Urothelium cell line (cell line): Measurements from ENCODE around the gene TIMM23B.
A peak's percentile ranks its signal among the peaks of the same experiment; 100 is the strongest.
"Not testable (repeated sequence)": the region's sequence is repeated elsewhere in the genome, so short reads cannot be mapped to it uniquely, and the experiment has no call there.

Source experiments
- DNase-seq: peaks from one replicate; pipeline ENCODE4 v3.0.0; 2011; ENCODE audit warnings: low spot score, mixed read lengths
- FAIRE-seq: peaks from 2 replicates; lab custom pipeline; 2011; peaks lifted over from hg19 to GRCh38; lab: Jason Lieb, UNC

TIMM23B gene, protein sequence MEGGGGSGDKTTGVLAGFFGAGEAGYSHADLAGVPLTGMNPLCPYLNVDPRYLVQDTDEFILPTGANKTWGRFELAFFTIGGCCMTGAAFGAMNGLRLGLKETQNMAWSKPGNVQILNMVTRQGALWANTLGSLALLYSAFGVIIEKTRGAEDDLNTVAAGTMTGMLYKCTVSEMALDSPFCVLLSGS

DNA sequence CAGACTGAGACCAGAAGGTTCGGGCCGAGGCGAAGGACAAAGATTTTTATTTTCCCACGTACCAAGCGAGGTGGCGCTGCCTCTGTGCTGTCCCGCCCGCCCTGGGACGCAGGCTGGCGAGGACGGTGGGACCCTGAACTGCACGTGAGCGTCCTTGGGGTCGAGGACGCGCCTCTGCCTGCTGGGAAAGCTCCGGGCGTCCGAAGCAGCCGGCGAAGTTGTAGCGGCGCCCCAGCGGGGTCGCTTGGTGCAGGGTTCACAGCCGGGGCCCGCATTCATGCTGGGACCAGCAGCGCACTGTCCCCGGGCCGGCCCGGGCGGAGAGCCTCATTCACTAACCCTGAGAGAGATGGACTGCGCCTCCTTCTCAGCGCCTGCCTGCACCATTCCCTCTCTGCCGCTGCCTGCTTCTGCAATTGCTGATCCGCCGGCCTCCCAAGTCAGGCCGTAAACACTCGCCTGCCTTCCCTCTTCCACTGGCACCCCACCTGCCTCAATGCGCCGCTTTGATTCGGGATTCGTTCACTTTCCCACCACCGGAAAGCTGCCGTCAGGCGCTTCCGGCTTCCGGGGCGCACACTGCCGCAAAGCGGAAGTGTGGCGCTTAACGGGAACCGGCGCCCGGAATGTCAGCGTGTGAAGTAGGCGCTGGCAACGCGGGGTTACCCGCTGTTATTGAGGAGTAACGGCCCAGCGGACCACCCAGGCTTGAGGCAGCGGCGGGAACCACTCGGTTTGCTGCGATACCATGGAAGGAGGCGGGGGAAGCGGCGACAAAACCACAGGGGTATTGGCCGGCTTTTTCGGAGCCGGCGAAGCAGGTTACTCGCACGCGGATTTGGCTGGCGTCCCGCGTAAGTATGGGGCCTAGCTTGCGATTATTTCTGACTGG lies at the start of gene TIMM23B, which contains the start of gene PARG:
Gene TIMM23B, plus strand, starts transcription at position 607 of the 892 bp plus-strand sequence. Its CDS starts 142 bp downstream, at position 749.
Gene PARG, minus strand, starts transcription at position 581 of the 892 bp plus-strand sequence. Its CDS starts 302 bp downstream, at position 279.
- FAIRE-seq, result peak; percentile 61
- peak; percentile 66 for DNase-seq

DNA sequence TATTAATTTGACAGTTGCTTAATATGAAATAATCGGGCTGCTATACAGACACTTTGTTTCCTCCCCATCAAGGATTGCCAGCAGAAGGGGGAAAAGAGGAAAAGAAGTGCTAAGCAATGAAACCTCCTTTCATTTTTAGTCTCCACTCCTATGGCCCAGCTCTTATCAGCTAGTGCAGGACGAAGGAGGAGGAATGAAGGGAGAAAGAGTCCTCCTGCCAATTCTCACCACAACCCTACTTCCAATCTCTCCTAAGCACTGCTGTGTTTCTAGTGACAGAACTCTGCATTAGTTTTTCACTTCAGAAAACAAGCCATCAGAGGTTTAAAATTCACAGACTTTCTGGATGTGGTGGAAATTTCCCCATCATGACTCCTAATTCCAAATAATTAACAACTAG lies 41.9 kb upstream of the TIMM23B start:
- not testable (repeated sequence) for DNase-seq, FAIRE-seq

DNA sequence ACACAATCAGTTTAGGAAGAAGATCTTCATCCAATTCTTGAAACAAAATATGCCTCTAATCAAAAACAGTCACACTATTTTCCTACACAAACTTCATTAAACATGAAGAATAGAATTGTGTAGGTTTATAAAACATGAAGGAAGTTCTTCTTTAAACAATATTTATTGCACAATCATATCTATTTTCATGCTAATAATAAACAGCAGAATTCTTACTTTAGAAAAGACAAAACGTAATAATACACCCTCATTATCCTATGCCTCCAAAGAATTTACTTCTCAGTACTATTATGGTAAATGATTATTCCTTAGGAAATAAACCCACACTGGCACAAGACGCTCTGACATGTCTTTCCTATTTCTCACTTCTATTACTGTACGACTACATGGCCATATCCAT lies 41.4 kb upstream of the TIMM23B start:
- not testable (repeated sequence) for FAIRE-seq, DNase-seq

DNA sequence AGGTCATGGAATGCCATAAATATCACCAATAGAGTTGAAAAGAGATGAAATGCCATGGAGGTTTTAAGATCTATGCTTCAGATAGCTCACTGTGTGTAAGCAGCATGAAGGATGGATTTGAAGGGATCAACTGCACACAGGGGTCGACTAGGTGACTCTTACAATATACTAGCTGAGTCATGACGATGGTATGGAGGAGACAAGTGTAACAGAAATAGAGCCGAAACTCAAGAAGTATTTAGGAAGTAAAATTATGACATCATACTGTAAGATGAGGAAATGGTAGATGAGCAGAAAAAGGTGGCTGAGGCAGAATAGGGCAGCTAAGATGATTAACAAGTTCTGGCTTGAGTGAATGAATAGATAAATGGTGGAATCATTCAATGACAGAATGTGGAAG lies 38.0 kb upstream of the TIMM23B start:
- DNase-seq, FAIRE-seq: not testable (repeated sequence)

DNA sequence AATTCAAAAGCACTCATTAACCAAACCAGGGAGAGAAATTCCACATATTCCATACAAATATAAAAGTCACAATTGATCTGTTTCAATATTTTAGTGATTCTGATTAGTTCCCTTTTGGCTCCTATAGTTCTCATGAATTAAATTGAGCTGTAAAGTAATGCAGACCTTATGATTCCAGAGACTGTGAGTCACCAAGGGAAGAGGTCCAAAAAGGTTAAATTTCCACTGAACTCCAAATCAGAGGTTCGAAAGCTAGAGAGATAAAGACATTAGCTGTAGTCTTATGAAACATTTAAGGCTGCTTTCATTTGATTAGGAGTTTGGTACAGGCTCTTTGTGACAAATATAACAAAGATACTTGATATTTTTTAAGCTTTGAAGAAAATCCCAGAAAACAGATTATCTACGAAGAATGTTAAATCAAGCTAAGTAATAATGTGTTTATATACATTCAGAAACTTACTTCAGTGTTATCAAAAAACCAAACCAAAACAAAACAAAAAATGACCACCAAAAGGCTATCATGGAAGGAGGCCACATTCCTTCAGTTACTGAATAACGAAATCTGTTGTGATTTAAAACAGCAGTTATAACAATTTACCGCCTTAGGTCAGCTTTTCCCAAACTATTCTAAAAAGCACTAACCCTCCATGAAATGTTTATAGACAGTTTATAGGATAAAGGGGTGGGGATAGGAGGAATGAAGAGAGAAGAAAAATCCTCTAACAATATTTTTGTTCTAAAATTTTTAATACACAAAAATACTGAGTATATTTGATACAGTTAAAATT lies 33.4 kb upstream of the TIMM23B start:
- DNase-seq, FAIRE-seq: not testable (repeated sequence)

DNA sequence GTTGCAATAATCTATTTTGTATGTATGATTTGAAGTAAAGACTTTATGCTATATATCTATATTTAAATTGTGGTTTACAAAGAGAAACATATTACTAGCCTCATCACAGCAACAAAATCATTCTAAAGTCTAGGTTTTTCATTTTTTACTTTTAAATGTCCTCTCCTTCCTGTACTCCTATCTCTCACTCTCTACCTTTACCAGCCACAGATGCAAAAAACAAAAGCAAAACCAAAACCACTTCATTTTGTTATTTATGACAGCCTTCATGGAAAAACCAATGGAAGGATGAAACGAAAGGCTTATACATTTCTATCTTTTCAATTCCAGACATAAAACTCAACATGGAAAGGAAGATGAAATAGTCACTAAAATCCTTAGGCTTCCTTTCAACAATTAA lies 31.6 kb upstream of the TIMM23B start:
- not testable (repeated sequence) for FAIRE-seq, DNase-seq

DNA sequence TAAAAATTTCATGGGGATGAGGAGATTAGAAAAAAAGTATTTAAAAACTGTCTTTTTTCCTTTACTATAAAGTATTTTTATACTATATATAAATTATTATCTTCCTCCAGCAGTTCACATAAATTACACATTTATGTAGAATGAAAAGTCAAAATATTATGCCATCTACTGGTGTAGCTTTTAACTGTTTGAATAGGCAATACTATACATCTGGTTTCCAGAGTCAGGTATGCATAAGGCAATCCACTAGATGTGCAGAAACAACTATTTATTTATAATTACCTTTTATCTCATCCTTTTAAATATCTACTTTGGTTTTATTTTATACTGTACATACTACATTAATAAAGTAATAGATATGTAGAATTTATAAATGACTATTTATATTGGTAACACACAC lies 25.4 kb upstream of the TIMM23B start:
- DNase-seq, FAIRE-seq: not testable (repeated sequence)

DNA sequence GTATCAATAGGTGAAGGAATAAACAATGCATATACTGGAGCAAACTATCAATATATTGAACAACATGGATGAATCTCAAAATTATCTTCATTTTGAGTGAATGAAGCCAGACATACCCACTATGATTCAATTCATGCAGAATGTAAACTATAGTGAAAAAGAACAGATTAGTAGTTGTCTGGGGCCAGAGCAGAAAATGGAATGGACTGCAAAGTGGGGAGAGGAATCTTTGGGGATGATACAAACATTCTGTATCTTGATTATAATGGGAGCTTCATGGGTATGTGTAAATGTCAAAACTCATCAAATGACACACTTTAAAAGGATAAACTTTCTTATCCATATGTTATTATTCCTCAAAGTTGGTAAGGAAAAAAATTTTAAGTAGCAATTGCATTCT lies 23.9 kb upstream of the TIMM23B start:
- not testable (repeated sequence) for DNase-seq, FAIRE-seq

DNA sequence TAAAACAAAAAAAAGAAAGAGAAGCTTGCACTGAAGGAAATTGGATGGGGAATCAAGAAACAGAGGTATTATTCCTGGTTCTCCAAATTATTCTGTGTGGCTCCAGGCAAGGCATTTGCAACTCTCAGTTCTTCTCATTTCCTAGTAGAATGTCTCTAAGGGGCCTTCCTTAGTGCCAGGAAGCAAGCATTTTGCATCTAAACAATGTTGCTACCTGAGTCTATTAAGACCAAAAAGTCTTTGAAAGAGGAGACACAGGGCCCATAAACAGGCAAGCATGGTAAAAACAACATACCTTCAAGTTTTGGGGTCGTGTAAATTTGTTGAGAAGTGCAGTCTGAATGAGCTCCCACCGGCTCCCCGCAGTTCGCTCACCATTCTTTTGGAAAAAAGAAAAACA lies 19.8 kb upstream of the TIMM23B start:
- FAIRE-seq, DNase-seq: not testable (repeated sequence)

DNA sequence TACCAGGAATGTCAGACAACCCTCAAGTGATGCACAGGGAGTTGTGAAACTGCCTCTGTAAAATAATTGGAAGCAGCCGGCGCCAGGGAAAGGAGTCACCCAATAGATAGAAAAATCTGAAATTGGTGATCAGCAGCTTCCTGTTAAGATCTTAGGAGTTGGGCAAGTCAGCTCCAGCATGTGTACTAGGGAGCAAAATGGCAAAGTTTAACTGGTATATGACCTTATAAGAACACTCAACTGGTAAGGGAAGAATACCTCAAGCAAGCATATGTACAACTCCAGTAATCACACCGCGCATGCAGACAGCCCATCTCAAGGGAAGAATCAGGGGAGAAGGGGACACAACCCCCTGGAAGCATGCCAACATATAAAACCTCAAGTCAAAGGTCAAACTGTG lies 18.3 kb upstream of the TIMM23B start:
- DNase-seq, FAIRE-seq: not testable (repeated sequence)

DNA sequence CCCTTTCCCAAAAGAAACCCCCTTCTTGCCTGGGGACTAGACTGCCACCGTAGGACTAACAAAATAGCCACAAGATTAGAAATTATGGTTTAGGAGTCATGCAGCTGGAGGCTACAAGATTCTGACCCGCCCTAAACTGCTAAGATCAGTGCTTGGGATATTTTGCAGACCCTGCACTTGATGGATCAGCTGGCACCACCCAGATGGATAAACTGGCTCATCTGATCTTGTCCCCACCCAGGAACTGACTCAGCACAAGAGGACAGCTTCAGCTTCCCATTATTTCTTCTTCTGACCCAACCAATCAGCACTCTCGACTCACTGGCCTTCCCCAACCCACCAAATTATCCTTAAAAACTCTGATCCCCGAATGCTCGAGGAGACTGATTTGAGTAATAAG lies 10.6 kb upstream of the TIMM23B start:
- not testable (repeated sequence) for FAIRE-seq, DNase-seq

DNA sequence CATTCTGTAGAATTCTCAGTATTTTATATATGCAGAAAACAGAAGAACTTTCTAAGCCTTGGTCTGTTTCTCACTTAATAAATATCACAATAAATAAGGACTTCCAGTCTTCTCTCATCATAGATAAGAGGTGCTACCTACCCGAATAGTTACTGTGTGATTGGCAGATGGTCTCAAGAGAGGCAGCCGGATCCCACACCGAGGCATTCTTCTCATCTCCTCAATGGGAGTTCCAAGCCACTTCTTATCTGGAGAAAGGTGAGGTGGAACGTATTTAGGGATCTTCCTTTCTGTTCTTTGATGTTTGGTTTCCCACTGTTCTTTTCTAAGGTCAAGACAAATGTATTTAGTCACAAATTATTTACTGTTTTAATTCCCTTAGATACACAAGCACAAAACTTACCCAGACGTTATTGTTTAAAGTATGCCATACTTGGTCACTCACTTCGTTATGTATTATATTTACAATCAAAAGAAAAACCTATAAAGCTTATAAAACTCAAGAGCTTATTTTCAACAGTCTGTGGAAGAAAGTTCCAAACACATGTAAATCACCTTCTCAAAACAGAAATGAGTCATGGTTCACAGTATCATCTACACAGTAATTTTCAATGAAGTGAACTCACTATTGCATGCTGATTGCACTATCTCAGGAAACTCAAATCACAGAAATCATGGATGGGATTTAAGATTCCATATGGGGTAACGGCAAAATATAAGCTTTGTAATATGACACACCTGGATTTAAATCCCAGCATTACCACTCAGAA lies 9.7 kb upstream of the TIMM23B start:
- FAIRE-seq, result not testable (repeated sequence)

DNA sequence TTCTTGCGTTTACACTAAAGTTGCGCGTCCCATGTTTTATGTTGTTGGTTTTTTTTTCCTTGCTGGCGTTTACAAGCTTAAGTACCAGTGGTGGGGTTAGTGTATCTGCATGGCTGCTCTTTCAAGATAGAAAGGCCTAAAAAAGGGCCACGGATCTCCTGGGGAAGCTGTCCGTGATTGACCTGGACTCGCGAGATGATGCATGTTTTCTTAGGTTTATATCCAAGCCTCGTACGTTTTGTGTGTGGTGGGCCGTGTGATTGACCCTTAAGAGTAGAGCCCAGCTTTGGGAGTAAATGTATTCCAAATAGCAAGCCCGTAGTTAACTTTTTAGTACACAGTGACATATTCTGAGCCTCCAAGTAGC lies 469 bp downstream of the TIMM23B start:
- not testable (repeated sequence) for DNase-seq, FAIRE-seq

More for the DNA sequence above, 9.7 kb upstream of the TIMM23B start:
- not testable (repeated sequence) for DNase-seq

DNA sequence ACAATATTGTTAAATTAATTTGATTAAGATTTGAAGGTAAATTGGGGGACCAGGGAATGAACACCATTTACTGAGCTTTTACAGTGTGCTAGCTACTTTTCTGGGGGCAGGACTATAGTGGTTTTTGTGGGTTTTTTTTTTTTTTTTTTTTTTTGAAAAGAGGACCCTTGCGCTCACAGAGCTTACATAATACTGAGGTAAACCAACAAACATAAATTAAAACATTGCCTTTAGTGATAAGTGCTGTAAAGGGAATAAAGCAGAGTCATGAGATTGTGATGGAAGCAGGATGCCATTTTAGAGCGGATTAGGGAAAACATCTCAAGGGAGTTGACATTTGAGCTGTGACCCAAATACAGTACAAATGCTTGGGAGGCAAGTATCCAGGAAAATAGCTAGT lies 1.8 kb downstream of the TIMM23B start:
- not testable (repeated sequence) for DNase-seq, FAIRE-seq

DNA sequence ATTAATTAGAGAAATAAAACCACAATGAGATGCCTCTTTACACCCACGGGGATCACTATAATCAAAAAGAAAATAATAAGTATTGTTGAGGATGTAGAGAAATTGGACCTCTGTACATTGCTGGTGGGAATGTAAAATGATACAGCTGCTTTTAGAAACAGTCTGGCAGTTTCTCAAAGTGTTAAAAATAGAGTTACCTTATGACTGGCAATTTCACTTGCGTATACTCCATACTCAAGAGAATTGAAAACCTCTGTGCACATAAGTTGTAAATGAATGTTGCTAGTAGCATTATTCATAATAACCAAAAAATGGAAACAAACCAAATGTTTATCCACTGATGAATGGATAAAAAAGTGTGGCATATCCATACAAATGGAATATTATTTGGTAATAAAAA lies 6.3 kb downstream of the TIMM23B start:
- DNase-seq, FAIRE-seq: not testable (repeated sequence)

DNA sequence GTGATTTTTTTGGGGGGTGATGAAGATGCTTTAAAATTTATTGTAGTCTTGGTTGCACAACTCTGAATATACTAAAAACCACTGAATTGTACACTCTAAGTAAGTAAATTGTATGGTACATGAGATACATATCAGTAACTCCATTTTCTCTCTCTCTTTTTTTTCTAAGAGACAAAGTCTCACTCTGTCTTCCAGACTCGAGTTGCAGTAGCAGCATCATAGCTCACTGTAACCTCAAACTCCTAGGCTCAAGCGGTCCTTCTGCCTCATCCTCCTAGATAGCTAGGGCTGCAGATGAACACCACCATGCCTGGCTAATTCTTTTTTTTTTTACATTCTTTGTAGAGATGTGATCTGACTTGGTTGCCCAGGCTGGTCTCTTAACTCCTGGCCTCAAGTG lies 6.9 kb downstream of the TIMM23B start:
- DNase-seq, FAIRE-seq: not testable (repeated sequence)

DNA sequence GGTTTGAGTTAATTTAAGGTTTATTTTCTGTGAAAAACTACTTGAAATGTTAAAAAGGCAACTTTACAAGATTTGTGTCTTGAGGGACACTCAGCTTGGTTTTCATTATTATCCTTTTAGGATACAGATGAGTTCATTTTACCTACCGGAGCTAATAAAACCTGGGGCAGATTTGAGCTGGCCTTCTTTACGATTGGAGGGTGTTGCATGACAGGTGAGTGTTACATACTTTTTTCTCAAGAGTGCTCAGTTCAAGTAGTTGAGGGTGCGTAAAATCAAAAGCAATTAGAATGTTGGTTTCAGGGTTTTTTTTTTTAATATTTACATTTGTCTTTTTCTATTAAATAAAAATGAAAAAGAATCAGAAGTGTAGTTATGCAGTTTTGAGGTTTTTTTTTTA lies 10.2 kb downstream of the TIMM23B start:
- not testable (repeated sequence) for FAIRE-seq, DNase-seq

DNA sequence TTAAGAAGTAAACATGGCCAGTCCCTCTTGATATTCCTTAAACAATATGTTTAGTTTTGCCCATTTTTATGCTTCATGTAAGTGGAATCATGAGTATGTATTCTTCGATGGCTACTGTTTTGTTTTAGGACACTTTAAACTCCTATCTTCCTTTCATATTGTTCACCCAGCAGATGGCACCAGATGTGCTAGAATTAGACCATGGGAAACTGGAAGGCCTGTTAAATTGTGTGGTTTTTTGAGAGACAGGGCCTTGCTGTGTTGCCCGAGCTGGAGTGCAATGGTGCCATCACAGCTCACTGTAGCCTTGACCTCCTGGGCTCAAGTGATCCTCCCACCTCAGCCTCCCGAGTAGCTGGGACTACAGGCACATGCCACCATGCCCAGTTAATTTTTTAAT lies 11.3 kb downstream of the TIMM23B start:
- DNase-seq, FAIRE-seq: not testable (repeated sequence)

DNA sequence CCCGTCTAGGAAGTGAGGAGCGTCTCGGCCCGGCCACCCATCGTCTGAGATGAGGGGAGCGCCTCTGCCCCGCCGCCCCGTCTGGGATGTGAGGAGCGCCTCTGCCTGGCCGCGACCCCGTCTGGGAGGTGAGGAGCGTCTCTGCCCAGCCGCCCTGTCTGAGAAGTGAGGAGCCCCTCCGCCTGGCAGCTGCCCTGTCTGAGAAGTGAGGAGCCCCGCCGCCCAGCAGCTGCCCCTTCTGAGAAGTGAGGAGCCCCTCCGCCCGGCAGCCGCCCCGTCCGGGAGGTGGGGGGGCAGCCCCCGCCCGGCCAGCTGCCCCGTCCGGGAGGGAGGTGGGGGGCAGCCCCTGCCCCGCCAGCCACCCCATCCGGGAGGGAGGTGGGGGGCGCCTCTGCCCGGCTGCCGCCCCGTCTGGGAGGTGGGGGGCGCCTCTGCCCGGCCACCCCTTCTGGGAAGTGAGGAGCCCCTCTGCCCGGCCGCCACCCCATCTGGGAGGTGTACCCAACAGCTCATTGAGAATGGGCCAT lies 28.5 kb downstream of the TIMM23B start:
- DNase-seq, FAIRE-seq: not testable (repeated sequence)

DNA sequence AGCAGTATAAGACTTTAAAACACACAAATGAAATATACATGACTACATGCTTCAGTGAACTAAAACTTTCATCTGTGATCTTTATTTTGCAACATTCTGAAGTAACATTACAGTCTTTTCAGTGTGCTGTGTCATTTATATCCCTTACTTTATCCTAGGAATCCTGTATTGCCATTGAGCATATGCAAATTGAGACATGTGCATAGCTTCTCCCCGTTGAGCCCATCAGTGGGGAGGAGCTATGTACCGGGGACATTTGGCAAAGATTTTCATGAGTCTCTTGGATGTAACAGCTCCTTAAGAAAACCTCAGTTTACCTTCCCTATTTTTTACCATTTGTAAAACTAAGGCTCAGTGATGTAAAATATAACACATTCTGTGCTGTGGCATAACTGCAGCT lies 29.6 kb downstream of the TIMM23B start:
- FAIRE-seq, DNase-seq: not testable (repeated sequence)
